Keratinocyte (primary cell): ENCODE results near the gene PPARD.

Experiments used
- EZH2 ChIP-seq: IDR thresholded peaks from one replicate; pipeline ENCODE4 v1.6.1; 2012; ENCODE audit warnings: inconsistent platforms, mild to moderate bottlenecking, low read length, moderate library complexity
- TF ChIP-seq, protein P1 (sequence below), 3 experiments: IDR thresholded peaks in 1 of 3; conservative IDR thresholded peaks in 1 of 3; optimal IDR thresholded peaks in 1 of 3; 2 replicates in 2 of 3; 3 replicates in 1 of 3; pipeline versions ENCODE3 to v1.5.1; 2011; ENCODE audit warnings: low read length in 3 of 3, mild to moderate bottlenecking in 3 of 3, moderate library complexity in 2 of 3, control low read depth in 1 of 3, inconsistent platforms in 1 of 3; ENCODE audit not compliant: insufficient read depth in 2 of 3; ENCODE audit errors: extremely low read depth in 1 of 3

DNA sequence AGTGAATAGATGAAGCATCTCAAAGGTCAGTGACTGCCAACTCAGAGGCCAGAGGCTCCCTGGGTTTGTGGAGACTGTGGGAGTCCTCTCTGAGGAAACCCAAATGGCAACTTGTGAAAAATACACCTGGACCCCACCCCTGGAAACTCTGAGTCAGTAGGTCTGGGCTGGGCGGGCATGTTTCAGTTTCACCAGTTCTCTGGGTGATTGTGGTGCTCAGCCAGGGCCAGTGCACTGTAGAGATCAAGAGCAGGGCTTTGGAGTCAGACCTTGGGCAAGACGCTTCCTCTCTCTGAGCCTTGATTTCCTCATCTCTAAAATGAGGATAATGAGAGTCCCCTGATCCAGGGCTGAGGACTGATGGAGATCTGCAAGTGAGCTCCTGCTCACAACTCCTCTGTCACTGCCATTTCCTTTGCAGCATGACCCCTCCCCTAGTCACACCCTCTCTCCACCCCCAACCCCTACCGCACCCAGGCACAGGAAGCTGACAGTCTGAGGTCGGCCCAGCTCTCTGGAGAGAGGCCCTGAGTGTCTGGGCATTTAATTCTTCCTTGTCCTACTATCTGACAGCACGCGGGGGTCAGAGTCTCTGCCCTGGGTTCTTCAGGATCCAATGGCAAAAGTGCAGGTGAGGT is 39.6 kb upstream of the PPARD start:
- TF ChIP-seq, protein P1, sequence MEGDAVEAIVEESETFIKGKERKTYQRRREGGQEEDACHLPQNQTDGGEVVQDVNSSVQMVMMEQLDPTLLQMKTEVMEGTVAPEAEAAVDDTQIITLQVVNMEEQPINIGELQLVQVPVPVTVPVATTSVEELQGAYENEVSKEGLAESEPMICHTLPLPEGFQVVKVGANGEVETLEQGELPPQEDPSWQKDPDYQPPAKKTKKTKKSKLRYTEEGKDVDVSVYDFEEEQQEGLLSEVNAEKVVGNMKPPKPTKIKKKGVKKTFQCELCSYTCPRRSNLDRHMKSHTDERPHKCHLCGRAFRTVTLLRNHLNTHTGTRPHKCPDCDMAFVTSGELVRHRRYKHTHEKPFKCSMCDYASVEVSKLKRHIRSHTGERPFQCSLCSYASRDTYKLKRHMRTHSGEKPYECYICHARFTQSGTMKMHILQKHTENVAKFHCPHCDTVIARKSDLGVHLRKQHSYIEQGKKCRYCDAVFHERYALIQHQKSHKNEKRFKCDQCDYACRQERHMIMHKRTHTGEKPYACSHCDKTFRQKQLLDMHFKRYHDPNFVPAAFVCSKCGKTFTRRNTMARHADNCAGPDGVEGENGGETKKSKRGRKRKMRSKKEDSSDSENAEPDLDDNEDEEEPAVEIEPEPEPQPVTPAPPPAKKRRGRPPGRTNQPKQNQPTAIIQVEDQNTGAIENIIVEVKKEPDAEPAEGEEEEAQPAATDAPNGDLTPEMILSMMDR (optimal IDR thresholded peaks at IDR 0.05 in 1 of 3, IDR thresholded peaks at IDR 0.05 in 1 of 3, conservative IDR thresholded peaks at IDR 0.05 in 1 of 3; ENCODE audit: extremely low read depth in 1 of 3, insufficient read depth in 2 of 3, low read length in 3 of 3), result no peak
- no peak for TF ChIP-seq EZH2
